NK-92 treated with Interleukin-12 subunit alpha and Interleukin-12 subunit beta, amount 100 ng/mL, for 24 hours (cell line): Measurements from ENCODE around the gene SPPL3.

Experiments used
- DNase-seq: peaks from one replicate; lab custom pipeline; 2025; lab: John Stamatoyannopoulos, UW

Gene SPPL3

DNA sequence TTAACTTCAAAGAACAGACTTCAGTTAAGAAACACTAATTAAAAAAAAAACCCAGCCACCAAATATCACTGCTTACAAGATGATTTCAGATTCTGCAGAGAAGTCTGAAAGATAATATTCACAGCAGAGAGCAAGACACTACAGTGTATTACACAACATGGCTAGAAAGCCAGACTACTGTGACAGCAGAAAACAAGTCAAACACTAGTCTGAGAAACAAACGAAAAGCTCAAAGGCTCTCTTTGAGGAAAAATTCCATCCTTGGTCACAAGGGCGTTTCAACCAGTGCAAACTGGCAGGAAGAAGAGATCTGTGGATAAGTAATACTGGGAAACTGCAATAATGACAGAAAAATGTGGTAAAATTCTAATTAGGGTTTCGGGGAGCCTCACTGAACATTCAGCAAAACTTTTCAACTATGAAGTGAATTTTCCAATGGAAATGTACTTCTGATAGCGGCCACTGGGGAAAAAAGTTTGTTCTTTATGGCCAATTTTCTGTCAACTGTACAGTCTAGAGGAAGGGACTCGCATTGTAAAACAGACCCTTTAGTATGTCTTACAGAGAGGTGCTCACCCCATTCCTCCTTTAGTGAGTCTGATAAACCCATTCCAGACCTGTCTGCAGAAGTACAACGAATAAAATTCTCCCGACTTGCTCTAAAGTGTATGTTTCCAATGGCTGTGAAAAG is 128.2 kb downstream of the SPPL3 start:
- no peak for DNase-seq

DNA sequence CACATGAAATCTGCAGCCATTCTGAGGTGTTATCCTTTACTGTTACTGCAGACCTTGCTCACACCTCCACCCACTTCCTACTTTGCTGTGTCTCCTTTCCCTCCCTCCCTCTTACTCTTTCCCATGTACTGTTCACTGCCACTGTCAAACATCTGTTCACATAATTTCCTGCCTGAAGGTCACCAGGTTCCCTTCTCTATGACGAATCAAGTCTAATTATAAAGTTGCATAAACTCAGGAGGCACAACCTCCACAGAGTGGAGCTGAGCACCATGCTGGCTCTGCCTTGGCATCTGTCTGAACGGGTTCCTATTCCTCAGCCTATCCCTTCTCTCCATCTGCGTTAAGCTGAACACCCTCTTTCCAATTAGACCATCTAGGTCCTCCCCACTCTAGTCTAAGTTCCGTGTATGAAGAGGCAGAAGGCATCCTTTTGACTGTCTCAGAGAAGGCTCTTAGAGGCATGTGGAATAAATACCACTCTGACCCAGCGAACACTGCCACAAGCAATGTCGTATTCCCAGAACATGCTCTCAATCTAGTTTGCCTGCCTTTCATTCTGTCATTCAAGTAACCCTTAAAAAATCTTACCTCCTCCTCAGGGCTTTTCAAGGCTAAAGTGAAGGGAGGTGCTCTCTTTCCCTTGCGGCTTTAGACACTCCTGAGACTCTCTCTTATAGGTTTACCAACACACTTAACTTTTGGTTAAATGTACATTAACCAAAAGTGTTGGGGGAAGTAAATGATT is 129.8 kb downstream of the SPPL3 start:
- no peak for DNase-seq

DNA sequence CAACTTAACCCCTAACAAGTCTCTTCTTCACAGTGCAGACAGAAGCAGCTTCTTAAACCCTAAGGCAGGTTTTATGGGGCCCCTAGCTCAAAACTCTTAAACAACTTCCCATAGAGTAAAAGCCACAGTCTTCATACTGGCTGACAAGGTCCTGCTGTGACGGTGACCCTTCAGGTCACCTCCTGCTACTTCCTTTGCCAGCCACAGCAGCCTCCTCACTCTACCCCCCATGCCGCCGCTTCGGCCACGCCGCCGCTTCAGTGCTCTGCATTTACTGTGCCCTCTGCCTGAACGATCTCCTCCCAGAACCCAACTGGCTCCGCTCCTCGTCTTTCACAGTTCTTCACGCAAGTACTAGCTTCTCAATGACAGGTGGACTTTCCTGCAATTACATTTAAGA is 133.1 kb downstream of the SPPL3 start:
- no peak for DNase-seq

GRCh38 chr12:120767071-120768024 is 136.8 kb downstream of the SPPL3 start:
- no peak for DNase-seq

- no peak for DNase-seq
Observed at GRCh38 chr12:120766566-120766965, 137.6 kb downstream of the SPPL3 start.

GRCh38 chr12:120764816-120765215 is 139.3 kb downstream of the SPPL3 start:
- no peak for DNase-seq

DNA sequence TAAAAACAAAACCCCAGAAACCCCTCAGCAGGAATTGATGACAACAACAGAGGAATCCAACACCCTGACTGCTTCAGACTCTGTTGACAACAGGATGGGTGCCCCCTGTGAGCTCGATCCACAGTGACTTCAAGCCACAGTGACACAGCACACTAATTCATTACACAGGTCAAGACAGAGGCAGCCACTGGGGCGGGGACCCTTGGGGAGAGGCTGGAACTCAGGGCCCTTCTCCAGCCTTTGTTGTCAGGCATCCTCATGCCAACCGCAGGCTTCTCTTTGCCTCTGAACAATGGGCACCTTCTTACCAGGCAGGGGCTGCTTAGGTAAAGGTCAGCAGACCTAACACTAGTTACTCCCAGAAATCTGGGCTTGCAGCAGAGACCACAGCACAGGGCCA is 140.9 kb downstream of the SPPL3 start:
- no peak for DNase-seq

- DNase-seq, result no peak
Observed at GRCh38 chr12:120762086-120762485, 142.1 kb downstream of the SPPL3 start.

DNA sequence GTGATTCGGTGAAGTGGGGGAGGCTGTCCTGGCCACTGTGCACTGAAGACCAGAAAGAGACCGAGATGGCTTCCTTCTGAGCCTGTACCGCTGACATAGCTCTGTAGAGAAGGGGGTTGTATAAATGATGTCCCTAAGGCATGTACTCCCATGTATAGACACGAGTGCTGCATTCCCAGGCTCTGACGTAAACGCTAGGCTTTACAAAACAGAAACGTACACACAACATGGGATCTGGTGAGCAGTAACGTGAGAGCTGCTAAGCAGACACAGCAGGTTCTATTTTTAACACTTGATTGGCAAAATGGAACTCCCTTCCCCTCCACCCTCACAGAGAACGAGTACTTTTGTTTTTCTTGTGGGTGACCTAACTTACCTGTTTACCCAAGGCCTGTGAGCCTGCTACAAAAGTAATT is 142.6 kb downstream of the SPPL3 start:
- no peak for DNase-seq

- no peak for DNase-seq
Observed at GRCh38 chr12:120760349-120761254, 143.6 kb downstream of the SPPL3 start.

GRCh38 chr12:120759591-120760348 is 144.4 kb downstream of the SPPL3 start:
- DNase-seq, result no peak

DNA sequence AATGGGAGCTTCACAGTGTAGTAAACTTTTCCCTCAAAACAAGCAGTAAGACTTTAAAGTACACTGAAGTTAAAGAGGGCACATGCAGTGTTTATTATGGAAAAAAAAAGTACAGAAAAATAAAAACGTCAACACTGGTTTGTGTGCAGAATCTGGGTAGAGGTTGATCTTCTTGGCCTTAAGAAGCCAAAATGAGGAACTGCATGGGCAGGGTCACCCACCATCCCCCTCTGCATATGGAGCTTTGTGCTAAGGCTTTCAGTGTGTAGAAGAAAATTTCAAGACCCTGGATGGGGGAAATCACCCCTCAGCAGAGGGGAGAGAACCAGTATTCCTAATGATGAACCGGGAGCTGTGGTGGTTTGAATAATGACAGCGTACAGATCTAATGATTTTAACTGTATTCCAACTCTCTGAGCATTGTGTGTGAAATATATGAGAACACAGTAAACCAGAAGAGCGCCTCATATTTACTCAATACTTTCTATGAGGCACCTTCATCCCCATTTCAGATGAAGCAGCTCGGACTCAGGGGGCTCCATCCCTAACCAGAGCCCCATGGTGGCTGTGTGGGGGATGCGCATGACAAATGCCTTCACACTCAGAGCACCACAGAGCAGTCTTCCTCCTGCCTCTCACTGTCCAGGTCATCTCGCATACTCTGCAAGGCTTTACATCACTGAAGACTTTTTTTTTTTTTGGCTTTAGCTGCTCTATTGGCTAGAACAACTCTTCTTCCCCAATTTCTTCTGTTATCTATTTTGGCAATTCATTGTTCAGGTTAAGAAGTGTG is 145.2 kb downstream of the SPPL3 start:
- DNase-seq, result no peak

- no peak for DNase-seq
Observed at GRCh38 chr12:120757949-120758348, 146.2 kb downstream of the SPPL3 start.

GRCh38 chr12:120757226-120757742 is 146.9 kb downstream of the SPPL3 start:
- DNase-seq, result no peak

DNA sequence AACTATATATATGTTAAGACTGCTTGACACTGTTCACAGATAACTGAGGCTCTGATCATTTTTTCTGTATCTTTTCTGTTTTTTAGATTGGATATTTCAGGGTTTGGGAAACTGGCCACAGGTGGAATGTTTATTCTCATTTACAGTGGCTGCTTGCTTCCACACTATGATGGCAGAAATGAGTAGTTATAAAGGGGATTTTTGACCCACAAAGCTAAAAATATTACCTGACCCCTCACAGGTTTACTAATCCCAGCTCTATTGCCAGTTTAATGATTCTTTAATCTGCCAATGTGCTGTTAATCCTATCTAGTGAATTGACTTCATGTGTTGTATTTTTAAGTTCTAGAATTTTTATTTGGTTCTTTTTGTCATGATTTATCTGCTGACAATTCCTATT is 148.9 kb downstream of the SPPL3 start:
- DNase-seq, result no peak

DNA sequence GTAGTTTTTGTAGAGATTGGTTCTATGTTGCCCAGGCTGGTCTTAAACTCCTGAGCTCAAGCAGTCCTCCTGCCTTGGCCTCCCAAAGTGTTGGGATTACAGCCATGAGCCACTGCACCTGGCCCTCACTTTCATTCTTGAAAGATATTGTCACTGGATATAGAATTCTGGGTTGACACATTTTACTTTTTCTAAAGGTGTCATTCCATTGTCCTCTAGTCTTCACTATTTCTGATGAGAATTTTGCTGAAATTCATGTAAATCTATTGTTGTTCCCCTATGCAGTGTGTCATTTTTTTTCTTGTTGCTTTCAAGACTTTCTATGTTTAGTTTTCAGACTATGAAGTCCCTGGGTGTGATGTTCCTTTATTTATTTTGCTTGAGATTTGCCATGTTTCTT is 149.4 kb downstream of the SPPL3 start:
- no peak for DNase-seq

DNA sequence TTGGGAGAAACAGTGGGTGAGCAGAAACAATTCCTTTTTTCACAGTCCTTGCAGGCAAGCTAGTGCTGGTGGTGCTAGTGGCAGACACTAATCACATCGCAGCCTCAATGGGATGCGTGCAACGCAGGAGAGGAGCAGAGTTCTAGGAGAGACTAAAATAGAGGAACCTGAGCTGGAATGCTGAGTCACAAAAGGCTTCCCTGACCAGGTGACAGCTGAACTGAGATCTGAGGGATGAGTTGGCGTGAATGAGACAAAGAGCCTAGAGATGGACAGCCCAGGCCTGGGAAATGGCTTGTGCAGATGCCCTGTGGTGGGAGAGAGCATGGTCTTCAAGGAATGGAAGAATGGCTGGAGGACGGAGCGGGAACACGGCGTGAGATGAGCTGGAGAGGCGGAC is 152.8 kb downstream of the SPPL3 start:
- no peak for DNase-seq

DNA sequence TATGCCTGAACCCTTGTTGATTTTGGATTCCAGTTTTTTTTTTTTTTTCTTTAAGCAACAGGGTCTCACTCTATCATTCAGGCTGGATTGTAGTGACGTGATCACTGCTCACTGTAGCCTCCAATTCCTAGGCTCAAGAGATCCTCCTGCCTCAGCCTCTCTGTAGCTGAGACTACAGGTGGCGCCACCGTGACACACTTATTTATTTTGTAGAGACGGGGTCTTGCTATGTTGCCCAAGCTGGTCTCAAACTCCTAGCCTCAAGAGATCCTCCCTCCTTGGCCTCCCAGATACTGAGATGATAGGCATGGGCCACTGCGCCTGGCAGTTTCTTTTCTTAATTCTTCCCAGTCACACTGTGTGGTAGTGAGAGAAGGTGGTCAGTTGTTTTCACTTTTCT is 153.4 kb downstream of the SPPL3 start:
- DNase-seq, result no peak

- no peak for DNase-seq
Observed at GRCh38 chr12:120749256-120749655, 154.9 kb downstream of the SPPL3 start.

- no peak for DNase-seq
Observed at GRCh38 chr12:120748242-120748641, 155.9 kb downstream of the SPPL3 start.
